GM12878 (cell line): ENCODE data around the gene SMAD5. TPM values are rescaled to one million over a fixed set of nuclear protein-coding genes. Genes with fewer than 3 reads are reported as not detected.

ENCODE experiments used
- ATAC-seq: fragments of 200-7000 bp; cut with Tn5 transposase; 3 replicates; pipeline ENCODE4 v1.9.1; 2020; ENCODE audit warnings: mild to moderate bottlenecking, moderate library complexity
- BruUV-seq: library from RNA; stranded (reverse); fragments of 400-500 nt; replicated peaks from 2 replicates; lab custom pipeline; 2021; lab: Mats Ljungman, UMichigan
- CTCF ChIA-PET: fragments of 300-600 bp; sonication (Branson Sonifier 250); formaldehyde crosslinking; extraction: SDS; loops from one replicate; lab custom pipeline; 2021; ENCODE audit warnings: inconsistent platforms; lab: Yijun Ruan, JAX
- POLR2A ChIA-PET: fragments of 350-600 bp; formaldehyde crosslinking; extraction: SDS; loops from one replicate; lab custom pipeline; 2021; ENCODE audit warnings: inconsistent platforms; lab: Charles Lee
- RAD21 ChIA-PET: fragments of 300-600 bp; sonication (Branson Sonifier 250); formaldehyde crosslinking; loops from one replicate; lab custom pipeline; 2023; ENCODE audit warnings: antibody characterized with exemption; ENCODE audit not compliant: unreplicated experiment; lab: Charles Lee
- SMC1A ChIA-PET: fragments of 300-600 bp; sonication (Branson Sonifier 250); formaldehyde crosslinking; loops from one replicate; lab custom pipeline; 2023; ENCODE audit not compliant: unreplicated experiment, uncharacterized antibody; lab: Charles Lee
- DNase-seq: peaks from one replicate; pipeline ENCODE4 v3.0.0-alpha.2; 2011; ENCODE audit warnings: low read depth, low spot score
- FAIRE-seq: peaks from 3 replicates; lab custom pipeline; 2011; peaks lifted over from hg19 to GRCh38; lab: Jason Lieb, UNC
- H2AFZ ChIP-seq: 2 replicates; pipeline ENCODE4 v1.6.0; 2011; ENCODE audit warnings: low read depth, low read length, control low read depth; ENCODE audit not compliant: control insufficient read depth
- H3K27ac ChIP-seq: 2 replicates; pipeline ENCODE4 v1.5.1; 2011; ENCODE audit warnings: control low read depth; ENCODE audit not compliant: control insufficient read depth, insufficient read depth
- H3K27me3 ChIP-seq, 2 experiments: replicated peaks in 1 of 2; 2 replicates each; pipeline versions ENCODE4 v1.6.0 to v1.6.1; 2011; ENCODE audit warnings: low read length in 1 of 2; ENCODE audit not compliant: control insufficient read depth in 2 of 2, insufficient read depth in 2 of 2
- H3K36me3 ChIP-seq, 2 experiments: 2 replicates each; pipeline ENCODE4 v1.5.1; 2011; ENCODE audit warnings: low read length in 1 of 2; ENCODE audit not compliant: control insufficient read depth in 2 of 2, insufficient read depth in 2 of 2
- H3K4me1 ChIP-seq: 2 replicates; pipeline ENCODE4 v1.6.1; 2011; ENCODE audit warnings: mild to moderate bottlenecking, low read length, moderate library complexity, mixed read lengths; ENCODE audit not compliant: control insufficient read depth, insufficient read depth
- H3K4me2 ChIP-seq: 2 replicates; pipeline ENCODE4 v1.6.0; 2011; ENCODE audit warnings: control low read depth; ENCODE audit not compliant: control insufficient read depth, insufficient read depth
- H3K4me3 ChIP-seq: fragments of 200-600 bp; sonication (generic); 2 replicates; pipeline ENCODE4 v1.5.1; 2016
- H3K79me2 ChIP-seq: 2 replicates; pipeline ENCODE4 v1.6.0; 2011; ENCODE audit warnings: low read length; ENCODE audit not compliant: control insufficient read depth, insufficient read depth
- H3K9ac ChIP-seq: 2 replicates; pipeline ENCODE4 v1.8.0; 2011; ENCODE audit warnings: low read length, control low read depth, mixed read lengths; ENCODE audit not compliant: control insufficient read depth, insufficient read depth
- H3K9me3 ChIP-seq: replicated peaks from 3 replicates; pipeline ENCODE4 v1.5.1; 2011; ENCODE audit warnings: mild to moderate bottlenecking, low read length; ENCODE audit not compliant: control insufficient read depth, insufficient read depth
- H4K20me1 ChIP-seq: 2 replicates; pipeline ENCODE4 v1.6.0; 2011; ENCODE audit not compliant: control insufficient read depth, insufficient read depth
- BCLAF1 ChIP-seq: fragments of 450-650 bp; IDR thresholded peaks from 2 replicates; pipeline ENCODE4 v1.6.1; 2017; ENCODE audit warnings: antibody characterized with exemption, mild to moderate bottlenecking, moderate library complexity
- CHD2 ChIP-seq: IDR thresholded peaks from 2 replicates; pipeline ENCODE4 v1.6.1; 2011; ENCODE audit warnings: low read depth, low read length, improper control_type of control experiment, borderline replicate concordance
- FOXM1 ChIP-seq: IDR thresholded peaks from 2 replicates; pipeline ENCODE4 v1.6.1; 2012; ENCODE audit warnings: low read depth, mild to moderate bottlenecking, inconsistent platforms, low read length, moderate library complexity
- MYC ChIP-seq: IDR thresholded peaks from 2 replicates; pipeline ENCODE4 v1.6.1; 2011; ENCODE audit warnings: mild to moderate bottlenecking, low read length, moderate library complexity, inconsistent platforms; ENCODE audit not compliant: insufficient read depth, insufficient replicate concordance, insufficient read length, severe bottlenecking
- NFYA ChIP-seq: IDR thresholded peaks from 2 replicates; pipeline ENCODE4 v1.6.1; 2011; ENCODE audit warnings: low read depth, mild to moderate bottlenecking, low read length, improper control_type of control experiment, borderline replicate concordance
- NKRF ChIP-seq: fragments of 450-650 bp; conservative IDR thresholded peaks from 2 replicates; pipeline ENCODE4 v1.6.1; 2017; ENCODE audit warnings: mild to moderate bottlenecking, moderate library complexity
- PKNOX1 ChIP-seq: fragments of 450-650 bp; IDR thresholded peaks from 2 replicates; pipeline ENCODE4 v1.6.1; 2016; ENCODE audit warnings: mild to moderate bottlenecking
- RUNX3 ChIP-seq: IDR thresholded peaks from 2 replicates; pipeline ENCODE4 v1.6.1; 2012; ENCODE audit warnings: low read length, inconsistent platforms
- SMAD1 ChIP-seq: fragments of 450-650 bp; IDR thresholded peaks from 2 replicates; pipeline ENCODE4 v1.6.1; 2018; ENCODE audit warnings: mild to moderate bottlenecking, low read depth; ENCODE audit not compliant: partially characterized antibody
- TAF1 ChIP-seq: IDR thresholded peaks from 2 replicates; pipeline ENCODE4 v1.6.1; 2011; ENCODE audit warnings: mild to moderate bottlenecking, low read depth, low read length, borderline replicate concordance
- TCF12 ChIP-seq: IDR thresholded peaks from 2 replicates; pipeline ENCODE4 v1.6.1; 2011; ENCODE audit warnings: low read depth, mild to moderate bottlenecking, low read length
- WRNIP1 ChIP-seq: IDR thresholded peaks from 2 replicates; pipeline ENCODE4 v1.6.1; 2011; ENCODE audit warnings: low read depth, low read length, improper control_type of control experiment, borderline replicate concordance
- WGBS: methylation state at CpG from one replicate; pipeline ENCODE4 v1.1.6; 2016; ENCODE audit warnings: low lambda C conversion rate; ENCODE audit not compliant: insufficient replicate concordance, insufficient coverage; ENCODE audit errors: missing lambda C conversion rate; 5-methylcytosine and 5-hydroxymethylcytosine counted together
- in situ Hi-C: fragments of 300-500 bp; cut with MboI; formaldehyde crosslinking; loops from 9 replicates; pipeline ENCODE4 v1.14.3; 2018; ENCODE audit warnings: mixed read lengths
- intact Hi-C: fragments of 100-400 bp; cut with micrococcal nuclease; formaldehyde crosslinking; loops from one replicate; pipeline ENCODE4 v1.14.2; 2022; ENCODE audit not compliant: unreplicated experiment
- polyA plus RNA-seq, 11 experiments: library from polyadenylated mRNA; depleted of rRNA in 4 of 11; unstranded in 6 of 11; stranded (reverse) in 5 of 11; fragments of >200 nt; fragmentation: Nextera tagmentation in 4 of 11; fragmentation: Illumina TruSeq in 1 of 11; extraction: Ambion mirVana in 4 of 11; extraction: Trizol in 1 of 11; gene quantifications; 1 replicate in 1 of 11; 2 replicates in 10 of 11; pipeline versions ENCODE4 v1.2.1 to v1.2.3, GENCODE V29; 2011 to 2016; ENCODE audit warnings: inconsistent platforms in 2 of 11, missing spikeins in 2 of 11, low read depth in 1 of 11
- total RNA-seq, 4 experiments: library from RNA; depleted of rRNA in 3 of 4; stranded (reverse); fragments of >200 nt in 3 of 4; fragmentation: Illumina TruSeq in 1 of 4; extraction: Trizol in 1 of 4; gene quantifications; 2 replicates each; pipeline versions ENCODE4 v1.2.1 to v1.2.3, GENCODE V29; 2013 to 2021
- TF ChIP-seq, protein P1 (sequence below): fragments of 450-650 bp; IDR thresholded peaks from 2 replicates; pipeline ENCODE4 v1.6.1; 2017; ENCODE audit warnings: mild to moderate bottlenecking, moderate library complexity

The SMAD5 gene
- total and polyA plus RNA-seq, 10 of the 15 experiments (the other 5 are each of a cell fraction or from before 2014, with no cell fraction given): 3.6 to 40.6 (median 11.7) TPM

GRCh38 chr5:136143312-136143711, 10.7 kb downstream of the SMAD5 start (continued):
- no peak for TF ChIP-seq TCF12
- TF ChIP-seq MYC: no peak
- no peak for TF ChIP-seq SMAD1
- no peak for TF ChIP-seq WRNIP1
- no peak for TF ChIP-seq TAF1

- Histone ChIP-seq H3K36me3 (no peaks in the 10 kb centered on the region), H3K27ac (no peak overlapping the region), H3K4me3 (no peak overlapping the region), H2AFZ (no peak overlapping the region), H3K9ac (no peak overlapping the region), H3K27me3 (no peaks in the 10 kb centered on the region), H3K4me2 (no peak overlapping the region), H3K4me1 (no peaks in the 10 kb centered on the region), H4K20me1 (no peaks in the 10 kb centered on the region), H3K9me3 (no peaks in the 10 kb centered on the region), H3K79me2 (peaks cover 16% of the 10 kb centered on the region)
- in situ Hi-C loops (no loop called here), intact Hi-C loops (no loop called here)
- DNase-seq (no peak), FAIRE-seq (no peak), ATAC-seq (no peak)
- ChIA-PET CTCF (interaction anchor here (0.7 to 1.3 kb wide), 2 partner anchors 44 to 80 kb away, joined by 3 read pairs; no protein-coding TSS in a partner anchor), SMC1A (interaction anchor here (0.9 to 2.5 kb wide), 4 partner anchors 10 to 61 kb away, joined by 3 to 8 read pairs (median 3); no protein-coding TSS in a partner anchor), RAD21 (no interaction called here), POLR2A (interaction anchor here (1.2 kb wide), 1 partner anchor 62 kb away, joined by 3 read pairs; no protein-coding TSS in a partner anchor)
- 99% methylated on average over 3 of the region's 3 CpGs for WGBS
- no TSS peak for BruUV-seq
- no peak for TF ChIP-seq PKNOX1
- no peak for TF ChIP-seq BCLAF1
- no peak for TF ChIP-seq CHD2
- no peak for TF ChIP-seq NFYA
- no peak for TF ChIP-seq NKRF
- TF ChIP-seq RUNX3: no peak
- TF ChIP-seq FOXM1: no peak
- TF ChIP-seq, protein P1, sequence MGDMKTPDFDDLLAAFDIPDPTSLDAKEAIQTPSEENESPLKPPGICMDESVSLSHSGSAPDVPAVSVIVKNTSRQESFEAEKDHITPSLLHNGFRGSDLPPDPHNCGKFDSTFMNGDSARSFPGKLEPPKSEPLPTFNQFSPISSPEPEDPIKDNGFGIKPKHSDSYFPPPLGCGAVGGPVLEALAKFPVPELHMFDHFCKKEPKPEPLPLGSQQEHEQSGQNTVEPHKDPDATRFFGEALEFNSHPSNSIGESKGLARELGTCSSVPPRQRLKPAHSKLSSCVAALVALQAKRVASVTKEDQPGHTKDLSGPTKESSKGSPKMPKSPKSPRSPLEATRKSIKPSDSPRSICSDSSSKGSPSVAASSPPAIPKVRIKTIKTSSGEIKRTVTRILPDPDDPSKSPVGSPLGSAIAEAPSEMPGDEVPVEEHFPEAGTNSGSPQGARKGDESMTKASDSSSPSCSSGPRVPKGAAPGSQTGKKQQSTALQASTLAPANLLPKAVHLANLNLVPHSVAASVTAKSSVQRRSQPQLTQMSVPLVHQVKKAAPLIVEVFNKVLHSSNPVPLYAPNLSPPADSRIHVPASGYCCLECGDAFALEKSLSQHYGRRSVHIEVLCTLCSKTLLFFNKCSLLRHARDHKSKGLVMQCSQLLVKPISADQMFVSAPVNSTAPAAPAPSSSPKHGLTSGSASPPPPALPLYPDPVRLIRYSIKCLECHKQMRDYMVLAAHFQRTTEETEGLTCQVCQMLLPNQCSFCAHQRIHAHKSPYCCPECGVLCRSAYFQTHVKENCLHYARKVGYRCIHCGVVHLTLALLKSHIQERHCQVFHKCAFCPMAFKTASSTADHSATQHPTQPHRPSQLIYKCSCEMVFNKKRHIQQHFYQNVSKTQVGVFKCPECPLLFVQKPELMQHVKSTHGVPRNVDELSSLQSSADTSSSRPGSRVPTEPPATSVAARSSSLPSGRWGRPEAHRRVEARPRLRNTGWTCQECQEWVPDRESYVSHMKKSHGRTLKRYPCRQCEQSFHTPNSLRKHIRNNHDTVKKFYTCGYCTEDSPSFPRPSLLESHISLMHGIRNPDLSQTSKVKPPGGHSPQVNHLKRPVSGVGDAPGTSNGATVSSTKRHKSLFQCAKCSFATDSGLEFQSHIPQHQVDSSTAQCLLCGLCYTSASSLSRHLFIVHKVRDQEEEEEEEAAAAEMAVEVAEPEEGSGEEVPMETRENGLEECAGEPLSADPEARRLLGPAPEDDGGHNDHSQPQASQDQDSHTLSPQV: no peak
Observed at GRCh38 chr5:136143763-136144162, 11.1 kb downstream of the SMAD5 start.
